GM12878 (cell line): ENCODE results near the gene DOCK1. TPM values are rescaled to one million over a fixed set of nuclear protein-coding genes. Genes with fewer than 3 reads are reported as not detected.

Experiments
- ATAC-seq: fragments of 200-7000 bp; cut with Tn5 transposase; 3 replicates; pipeline ENCODE4 v1.9.1; 2020; ENCODE audit warnings: mild to moderate bottlenecking, moderate library complexity
- BruUV-seq: library from RNA; stranded (reverse); fragments of 400-500 nt; replicated peaks from 2 replicates; lab custom pipeline; 2021; lab: Mats Ljungman, UMichigan
- CTCF ChIA-PET: fragments of 300-600 bp; sonication (Branson Sonifier 250); formaldehyde crosslinking; extraction: SDS; loops from one replicate; lab custom pipeline; 2021; ENCODE audit warnings: inconsistent platforms; lab: Yijun Ruan, JAX
- POLR2A ChIA-PET: fragments of 350-600 bp; formaldehyde crosslinking; extraction: SDS; loops from one replicate; lab custom pipeline; 2021; ENCODE audit warnings: inconsistent platforms; lab: Charles Lee
- RAD21 ChIA-PET: fragments of 300-600 bp; sonication (Branson Sonifier 250); formaldehyde crosslinking; loops from one replicate; lab custom pipeline; 2023; ENCODE audit warnings: antibody characterized with exemption; ENCODE audit not compliant: unreplicated experiment; lab: Charles Lee
- SMC1A ChIA-PET: fragments of 300-600 bp; sonication (Branson Sonifier 250); formaldehyde crosslinking; loops from one replicate; lab custom pipeline; 2023; ENCODE audit not compliant: unreplicated experiment, uncharacterized antibody; lab: Charles Lee
- DNase-seq: peaks from one replicate; pipeline ENCODE4 v3.0.0-alpha.2; 2011; ENCODE audit warnings: low read depth, low spot score
- FAIRE-seq: peaks from 3 replicates; lab custom pipeline; 2011; peaks lifted over from hg19 to GRCh38; lab: Jason Lieb, UNC
- H2AFZ ChIP-seq: 2 replicates; pipeline ENCODE4 v1.6.0; 2011; ENCODE audit warnings: low read depth, low read length, control low read depth; ENCODE audit not compliant: control insufficient read depth
- H3K27ac ChIP-seq: 2 replicates; pipeline ENCODE4 v1.5.1; 2011; ENCODE audit warnings: control low read depth; ENCODE audit not compliant: control insufficient read depth, insufficient read depth
- H3K27me3 ChIP-seq, 2 experiments: replicated peaks in 1 of 2; 2 replicates each; pipeline versions ENCODE4 v1.6.0 to v1.6.1; 2011; ENCODE audit warnings: low read length in 1 of 2; ENCODE audit not compliant: control insufficient read depth in 2 of 2, insufficient read depth in 2 of 2
- H3K36me3 ChIP-seq, 2 experiments: 2 replicates each; pipeline ENCODE4 v1.5.1; 2011; ENCODE audit warnings: low read length in 1 of 2; ENCODE audit not compliant: control insufficient read depth in 2 of 2, insufficient read depth in 2 of 2
- H3K4me1 ChIP-seq: 2 replicates; pipeline ENCODE4 v1.6.1; 2011; ENCODE audit warnings: mild to moderate bottlenecking, low read length, moderate library complexity, mixed read lengths; ENCODE audit not compliant: control insufficient read depth, insufficient read depth
- H3K4me2 ChIP-seq: 2 replicates; pipeline ENCODE4 v1.6.0; 2011; ENCODE audit warnings: control low read depth; ENCODE audit not compliant: control insufficient read depth, insufficient read depth
- H3K4me3 ChIP-seq: fragments of 200-600 bp; sonication (generic); 2 replicates; pipeline ENCODE4 v1.5.1; 2016
- H3K79me2 ChIP-seq: 2 replicates; pipeline ENCODE4 v1.6.0; 2011; ENCODE audit warnings: low read length; ENCODE audit not compliant: control insufficient read depth, insufficient read depth
- H3K9ac ChIP-seq: 2 replicates; pipeline ENCODE4 v1.8.0; 2011; ENCODE audit warnings: low read length, control low read depth, mixed read lengths; ENCODE audit not compliant: control insufficient read depth, insufficient read depth
- H3K9me3 ChIP-seq: replicated peaks from 3 replicates; pipeline ENCODE4 v1.5.1; 2011; ENCODE audit warnings: mild to moderate bottlenecking, low read length; ENCODE audit not compliant: control insufficient read depth, insufficient read depth
- H4K20me1 ChIP-seq: 2 replicates; pipeline ENCODE4 v1.6.0; 2011; ENCODE audit not compliant: control insufficient read depth, insufficient read depth
- CHD4 ChIP-seq: fragments of 200-600 bp; sonication (generic); IDR thresholded peaks from 2 replicates; pipeline ENCODE4 v1.6.1; 2016; ENCODE audit warnings: mild to moderate bottlenecking
- CREM ChIP-seq: IDR thresholded peaks from 2 replicates; pipeline ENCODE4 v1.6.1; 2014; ENCODE audit warnings: antibody characterized with exemption, low read depth
- FOS ChIP-seq: IDR thresholded peaks from 3 replicates; pipeline ENCODE4 v1.6.1; 2011; ENCODE audit warnings: borderline replicate concordance; ENCODE audit not compliant: insufficient read length; ENCODE audit errors: extremely low read depth
- IKZF1 ChIP-seq: fragments of 450-650 bp; conservative IDR thresholded peaks from 2 replicates; pipeline ENCODE4 v1.6.1; 2017; ENCODE audit warnings: antibody characterized with exemption, mild to moderate bottlenecking
- LARP7 ChIP-seq: fragments of 450-650 bp; IDR thresholded peaks from 2 replicates; pipeline ENCODE4 v1.6.1; 2017; ENCODE audit warnings: mild to moderate bottlenecking
- MTA2 ChIP-seq: fragments of 450-650 bp; IDR thresholded peaks from 2 replicates; pipeline ENCODE4 v1.6.1; 2016; ENCODE audit warnings: low read depth, mild to moderate bottlenecking, moderate library complexity
- MYB ChIP-seq: fragments of 150-350 bp; IDR thresholded peaks from 2 replicates; pipeline ENCODE4 v1.6.1; 2014; ENCODE audit warnings: mild to moderate bottlenecking, low read depth, low read length, borderline replicate concordance
- NFXL1 ChIP-seq: fragments of 450-650 bp; IDR thresholded peaks from 2 replicates; pipeline ENCODE4 v1.6.1; 2017; ENCODE audit warnings: antibody characterized with exemption, mild to moderate bottlenecking, borderline replicate concordance
- SUPT20H ChIP-seq: IDR thresholded peaks from 2 replicates; pipeline ENCODE4 v1.6.1; 2011; ENCODE audit warnings: low read depth, mild to moderate bottlenecking, low read length, moderate library complexity, borderline replicate concordance; ENCODE audit not compliant: control insufficient read depth
- TARDBP ChIP-seq: IDR thresholded peaks from 2 replicates; pipeline ENCODE4 v1.6.1; 2016; ENCODE audit warnings: borderline replicate concordance
- TBL1XR1 ChIP-seq: IDR thresholded peaks from 2 replicates; pipeline ENCODE4 v1.6.1; 2012; ENCODE audit warnings: low read depth, low read length, improper control_type of control experiment
- WRNIP1 ChIP-seq: IDR thresholded peaks from 2 replicates; pipeline ENCODE4 v1.6.1; 2011; ENCODE audit warnings: low read depth, low read length, improper control_type of control experiment, borderline replicate concordance
- YY1 ChIP-seq: IDR thresholded peaks from 2 replicates; pipeline ENCODE4 v1.6.1; 2011; ENCODE audit warnings: low read depth, mild to moderate bottlenecking, low read length
- ZZZ3 ChIP-seq: IDR thresholded peaks from 2 replicates; pipeline ENCODE4 v1.6.1; 2011; ENCODE audit warnings: low read depth; ENCODE audit not compliant: control insufficient read depth, insufficient read length
- WGBS: methylation state at CpG from one replicate; pipeline ENCODE4 v1.1.6; 2016; ENCODE audit warnings: low lambda C conversion rate; ENCODE audit not compliant: insufficient replicate concordance, insufficient coverage; ENCODE audit errors: missing lambda C conversion rate; 5-methylcytosine and 5-hydroxymethylcytosine counted together
- in situ Hi-C: fragments of 300-500 bp; cut with MboI; formaldehyde crosslinking; loops from 9 replicates; pipeline ENCODE4 v1.14.3; 2018; ENCODE audit warnings: mixed read lengths
- intact Hi-C: fragments of 100-400 bp; cut with micrococcal nuclease; formaldehyde crosslinking; loops from one replicate; pipeline ENCODE4 v1.14.2; 2022; ENCODE audit not compliant: unreplicated experiment
- polyA plus RNA-seq, 11 experiments: library from polyadenylated mRNA; depleted of rRNA in 4 of 11; unstranded in 6 of 11; stranded (reverse) in 5 of 11; fragments of >200 nt; fragmentation: Nextera tagmentation in 4 of 11; fragmentation: Illumina TruSeq in 1 of 11; extraction: Ambion mirVana in 4 of 11; extraction: Trizol in 1 of 11; gene quantifications; 1 replicate in 1 of 11; 2 replicates in 10 of 11; pipeline versions ENCODE4 v1.2.1 to v1.2.3, GENCODE V29; 2011 to 2016; ENCODE audit warnings: inconsistent platforms in 2 of 11, missing spikeins in 2 of 11, low read depth in 1 of 11
- total RNA-seq, 4 experiments: library from RNA; depleted of rRNA in 3 of 4; stranded (reverse); fragments of >200 nt in 3 of 4; fragmentation: Illumina TruSeq in 1 of 4; extraction: Trizol in 1 of 4; gene quantifications; 2 replicates each; pipeline versions ENCODE4 v1.2.1 to v1.2.3, GENCODE V29; 2013 to 2021
- TF ChIP-seq, protein P1 (sequence below): fragments of 450-650 bp; IDR thresholded peaks from 2 replicates; pipeline ENCODE4 v1.6.1; 2016; ENCODE audit warnings: mild to moderate bottlenecking, moderate library complexity, borderline replicate concordance

The DOCK1 gene
- total and polyA plus RNA-seq, 10 of the 15 experiments (the other 5 are each of a cell fraction or from before 2014, with no cell fraction given) = 0.05 to 0.18 TPM; not detected in 8

- TF ChIP-seq, protein P1, sequence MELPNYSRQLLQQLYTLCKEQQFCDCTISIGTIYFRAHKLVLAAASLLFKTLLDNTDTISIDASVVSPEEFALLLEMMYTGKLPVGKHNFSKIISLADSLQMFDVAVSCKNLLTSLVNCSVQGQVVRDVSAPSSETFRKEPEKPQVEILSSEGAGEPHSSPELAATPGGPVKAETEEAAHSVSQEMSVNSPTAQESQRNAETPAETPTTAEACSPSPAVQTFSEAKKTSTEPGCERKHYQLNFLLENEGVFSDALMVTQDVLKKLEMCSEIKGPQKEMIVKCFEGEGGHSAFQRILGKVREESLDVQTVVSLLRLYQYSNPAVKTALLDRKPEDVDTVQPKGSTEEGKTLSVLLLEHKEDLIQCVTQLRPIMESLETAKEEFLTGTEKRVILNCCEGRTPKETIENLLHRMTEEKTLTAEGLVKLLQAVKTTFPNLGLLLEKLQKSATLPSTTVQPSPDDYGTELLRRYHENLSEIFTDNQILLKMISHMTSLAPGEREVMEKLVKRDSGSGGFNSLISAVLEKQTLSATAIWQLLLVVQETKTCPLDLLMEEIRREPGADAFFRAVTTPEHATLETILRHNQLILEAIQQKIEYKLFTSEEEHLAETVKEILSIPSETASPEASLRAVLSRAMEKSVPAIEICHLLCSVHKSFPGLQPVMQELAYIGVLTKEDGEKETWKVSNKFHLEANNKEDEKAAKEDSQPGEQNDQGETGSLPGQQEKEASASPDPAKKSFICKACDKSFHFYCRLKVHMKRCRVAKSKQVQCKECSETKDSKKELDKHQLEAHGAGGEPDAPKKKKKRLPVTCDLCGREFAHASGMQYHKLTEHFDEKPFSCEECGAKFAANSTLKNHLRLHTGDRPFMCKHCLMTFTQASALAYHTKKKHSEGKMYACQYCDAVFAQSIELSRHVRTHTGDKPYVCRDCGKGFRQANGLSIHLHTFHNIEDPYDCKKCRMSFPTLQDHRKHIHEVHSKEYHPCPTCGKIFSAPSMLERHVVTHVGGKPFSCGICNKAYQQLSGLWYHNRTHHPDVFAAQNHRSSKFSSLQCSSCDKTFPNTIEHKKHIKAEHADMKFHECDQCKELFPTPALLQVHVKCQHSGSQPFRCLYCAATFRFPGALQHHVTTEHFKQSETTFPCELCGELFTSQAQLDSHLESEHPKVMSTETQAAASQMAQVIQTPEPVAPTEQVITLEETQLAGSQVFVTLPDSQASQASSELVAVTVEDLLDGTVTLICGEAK = no peak
- TF ChIP-seq SUPT20H = no peak
- no peak for TF ChIP-seq IKZF1
- TF ChIP-seq MYB = no peak
- no peak for TF ChIP-seq ZZZ3
- no peak for TF ChIP-seq TARDBP
- TF ChIP-seq TBL1XR1 = no peak
- TF ChIP-seq LARP7 = no peak
Measured at GRCh38 chr10:127197154-127197432, 291.9 kb downstream of the DOCK1 start (continued).

DNA sequence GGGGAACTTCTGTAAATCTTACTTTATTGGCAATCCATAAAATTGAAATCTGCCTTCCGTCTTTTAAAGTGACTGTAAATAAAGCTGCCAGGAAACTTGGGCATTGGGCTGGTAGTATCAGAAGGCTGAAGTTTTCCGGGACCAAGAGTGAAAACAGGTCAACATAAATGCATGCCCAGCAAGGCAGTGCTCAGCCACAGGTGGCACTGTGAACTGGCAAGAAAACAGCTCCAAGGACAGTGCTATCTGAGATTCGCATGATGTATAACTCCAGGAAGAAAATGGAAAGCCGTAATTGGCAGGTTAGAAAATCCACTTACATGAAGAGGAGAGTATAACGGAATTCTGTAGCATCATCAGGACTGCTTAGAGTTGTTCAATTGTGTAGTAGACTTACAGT, 293.1 kb downstream of the DOCK1 start:
- Histone ChIP-seq H3K36me3 (no peaks in the 10 kb centered on the region), H3K9me3 (no peaks in the 10 kb centered on the region), H3K4me3 (no peak overlapping the region), H3K79me2 (no peaks in the 10 kb centered on the region), H3K4me2 (no peak overlapping the region), H4K20me1 (no peaks in the 10 kb centered on the region), H3K27me3 (no peaks in the 10 kb centered on the region), H3K27ac (no peak overlapping the region), H3K9ac (no peak overlapping the region), H2AFZ (no peak overlapping the region), H3K4me1 (no peaks in the 10 kb centered on the region)
- FAIRE-seq = no peak
- no peak for ATAC-seq
- 21% methylated on average over 5 of the region's 5 CpGs for WGBS
- in situ Hi-C loops (no loop called here), intact Hi-C loops (no loop called here)
- POLR2A ChIA-PET = no interaction called here
- no peak for TF ChIP-seq NFXL1
- no peak for TF ChIP-seq CREM
- no peak for TF ChIP-seq YY1
- TF ChIP-seq WRNIP1 = no peak
- TF ChIP-seq FOS = no peak
- no peak for TF ChIP-seq MTA2
- TF ChIP-seq CHD4 = no peak
- BruUV-seq = no TSS peak
- RAD21 ChIA-PET = no interaction called here
- SMC1A ChIA-PET = no interaction called here
- CTCF ChIA-PET = no interaction called here
- DNase-seq = no peak
